ENCODE measurements around the gene MYOZ3. TPM values are rescaled to one million over a fixed set of nuclear protein-coding genes. Genes with fewer than 3 reads are reported as not detected.

The MYOZ3 gene
- total RNA-seq, 1 experiment from 2014 or later, result not detected

DNA sequence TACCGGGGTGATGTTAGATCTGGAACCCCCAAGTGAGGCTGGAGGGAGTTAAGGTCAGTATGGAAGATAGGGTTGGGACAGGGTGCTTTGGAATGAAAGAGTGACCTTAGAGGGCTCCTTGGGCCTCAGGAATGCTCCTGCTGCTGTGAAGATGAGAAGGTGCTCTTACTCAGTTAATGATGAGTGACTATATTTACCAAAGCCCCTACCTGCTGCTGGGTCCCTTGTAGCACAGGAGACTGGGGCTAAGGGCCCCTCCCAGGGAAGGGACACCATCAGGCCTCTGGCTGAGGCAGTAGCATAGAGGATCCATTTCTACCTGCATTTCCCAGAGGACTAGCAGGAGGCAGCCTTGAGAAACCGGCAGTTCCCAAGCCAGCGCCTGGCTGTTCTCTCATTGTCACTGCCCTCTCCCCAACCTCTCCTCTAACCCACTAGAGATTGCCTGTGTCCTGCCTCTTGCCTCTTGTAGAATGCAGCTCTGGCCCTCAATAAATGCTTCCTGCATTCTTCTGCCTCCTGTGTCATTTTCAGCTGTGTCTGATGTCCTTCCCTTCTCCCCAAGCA, 2.3 kb upstream of the MYOZ3 start:
- H3K36me3 Mint-ChIP-seq (ENCODE audit: insufficient read depth, unreplicated experiment), result peaks cover 11% of the 10 kb centered on the region
- intact Hi-C loops (cut with micrococcal nuclease; ENCODE audit: unreplicated experiment), result loop anchor here (5.0 kb wide), 1 partner anchor 189 kb away; the partner anchor contains the start of gene IRGM
- H3K9me3 Mint-ChIP-seq (ENCODE audit: low read depth, unreplicated experiment), result peaks cover 3% of the 10 kb centered on the region
- DNase-seq, result no peak
- BruUV-seq (replicated peaks), result no TSS peak
- CTCF ChIA-PET, result no interaction called here
- H3K4me3 Mint-ChIP-seq (ENCODE audit: low read depth, unreplicated experiment), result no peak overlapping the region
- H3K27ac Mint-ChIP-seq (ENCODE audit: unreplicated experiment), result no peak overlapping the region
- peaks cover 47% of the 10 kb centered on the region for H3K27me3 Mint-ChIP-seq (ENCODE audit: unreplicated experiment)
- TF ChIP-seq, protein P1, sequence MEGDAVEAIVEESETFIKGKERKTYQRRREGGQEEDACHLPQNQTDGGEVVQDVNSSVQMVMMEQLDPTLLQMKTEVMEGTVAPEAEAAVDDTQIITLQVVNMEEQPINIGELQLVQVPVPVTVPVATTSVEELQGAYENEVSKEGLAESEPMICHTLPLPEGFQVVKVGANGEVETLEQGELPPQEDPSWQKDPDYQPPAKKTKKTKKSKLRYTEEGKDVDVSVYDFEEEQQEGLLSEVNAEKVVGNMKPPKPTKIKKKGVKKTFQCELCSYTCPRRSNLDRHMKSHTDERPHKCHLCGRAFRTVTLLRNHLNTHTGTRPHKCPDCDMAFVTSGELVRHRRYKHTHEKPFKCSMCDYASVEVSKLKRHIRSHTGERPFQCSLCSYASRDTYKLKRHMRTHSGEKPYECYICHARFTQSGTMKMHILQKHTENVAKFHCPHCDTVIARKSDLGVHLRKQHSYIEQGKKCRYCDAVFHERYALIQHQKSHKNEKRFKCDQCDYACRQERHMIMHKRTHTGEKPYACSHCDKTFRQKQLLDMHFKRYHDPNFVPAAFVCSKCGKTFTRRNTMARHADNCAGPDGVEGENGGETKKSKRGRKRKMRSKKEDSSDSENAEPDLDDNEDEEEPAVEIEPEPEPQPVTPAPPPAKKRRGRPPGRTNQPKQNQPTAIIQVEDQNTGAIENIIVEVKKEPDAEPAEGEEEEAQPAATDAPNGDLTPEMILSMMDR (IDR thresholded peaks at IDR 0.05; ENCODE audit: unreplicated experiment), result no peak
- H3K4me1 Mint-ChIP-seq (ENCODE audit: low read depth, unreplicated experiment), result no peaks in the 10 kb centered on the region

GRCh38 chr5:150659360-150660107, 1.5 kb upstream of the MYOZ3 start:
- no peaks in the 10 kb centered on the region for H3K4me1 Mint-ChIP-seq (ENCODE audit: low read depth, unreplicated experiment)

DNA sequence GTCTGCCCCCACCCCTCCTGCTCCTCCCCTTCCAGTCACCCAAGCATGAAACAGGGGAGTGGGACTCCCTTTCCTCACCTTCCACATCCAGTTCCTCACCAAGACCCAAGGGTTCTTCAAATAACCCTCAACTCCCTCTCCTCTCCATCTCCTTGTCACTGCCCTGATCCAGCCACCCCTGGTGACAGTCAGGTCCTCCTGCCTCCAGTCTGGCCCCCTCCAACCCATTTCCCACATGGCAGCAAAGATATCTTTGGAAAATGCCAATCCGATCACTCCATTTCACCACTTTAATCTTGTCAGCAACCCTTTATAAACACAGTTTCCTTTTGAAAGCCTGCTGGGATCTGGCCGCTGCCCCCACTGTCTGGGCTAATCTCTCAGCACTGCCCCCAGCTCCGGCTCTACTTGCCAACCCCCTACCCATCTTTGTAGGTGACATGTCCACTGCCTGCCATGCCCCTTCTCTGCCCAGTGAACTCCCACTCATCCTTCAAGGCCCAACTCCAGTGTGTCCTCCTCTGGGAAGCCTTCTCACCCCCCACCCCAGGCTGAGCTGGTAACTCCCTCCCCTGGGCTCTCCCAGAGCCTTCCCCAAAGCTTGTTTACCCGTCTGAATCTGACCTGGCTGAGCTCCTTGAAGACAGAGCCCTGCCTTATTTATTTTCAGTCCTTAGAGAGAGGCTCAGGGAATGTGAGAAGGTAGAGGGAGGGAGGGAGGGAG, 781 bp upstream of the MYOZ3 start:
- CTCF ChIA-PET, result interaction anchor here (0.6 to 0.7 kb wide), 2 partner anchors 87 to 104 kb away, joined by 3 to 6 read pairs; no protein-coding TSS in a partner anchor
- Mint-ChIP-seq H3K36me3 (ENCODE audit: insufficient read depth, unreplicated experiment) (peaks cover 11% of the 10 kb centered on the region), H3K27me3 (ENCODE audit: unreplicated experiment) (peaks cover 59% of the 10 kb centered on the region), H3K27ac (ENCODE audit: unreplicated experiment) (no peak overlapping the region), H3K4me1 (ENCODE audit: low read depth, unreplicated experiment) (no peaks in the 10 kb centered on the region), H3K9me3 (ENCODE audit: low read depth, unreplicated experiment) (peaks cover 3% of the 10 kb centered on the region), H3K4me3 (ENCODE audit: low read depth, unreplicated experiment) (no peak overlapping the region)
- no TSS peak for BruUV-seq (replicated peaks)
- no peak for DNase-seq
- TF ChIP-seq, protein P1 (IDR thresholded peaks at IDR 0.05; ENCODE audit: unreplicated experiment), result no peak
- intact Hi-C loops (cut with micrococcal nuclease; ENCODE audit: unreplicated experiment), result no loop called here

More at GRCh38 chr5:150659360-150660107, 1.5 kb upstream of the MYOZ3 start:
- CTCF ChIA-PET, result interaction anchor here (0.6 kb wide), 1 partner anchor 86 kb away, joined by 6 read pairs; no protein-coding TSS in a partner anchor
- Mint-ChIP-seq H3K27me3 (ENCODE audit: unreplicated experiment) (peaks cover 52% of the 10 kb centered on the region), H3K27ac (ENCODE audit: unreplicated experiment) (no peak overlapping the region), H3K36me3 (ENCODE audit: insufficient read depth, unreplicated experiment) (peaks cover 11% of the 10 kb centered on the region), H3K9me3 (ENCODE audit: low read depth, unreplicated experiment) (peaks cover 3% of the 10 kb centered on the region), H3K4me3 (ENCODE audit: low read depth, unreplicated experiment) (no peak overlapping the region)
- intact Hi-C loops (cut with micrococcal nuclease; ENCODE audit: unreplicated experiment), result loop anchor here (5.0 kb wide), 1 partner anchor 188 kb away; the partner anchor contains the start of gene IRGM
- TF ChIP-seq, protein P1 (IDR thresholded peaks at IDR 0.05; ENCODE audit: unreplicated experiment), result no peak
- no peak for DNase-seq
- no TSS peak for BruUV-seq (replicated peaks)

GRCh38 chr5:150661821-150662596, 958 bp downstream of the MYOZ3 start:
- Mint-ChIP-seq H3K4me1 (ENCODE audit: low read depth, unreplicated experiment) (no peaks in the 10 kb centered on the region), H3K4me3 (ENCODE audit: low read depth, unreplicated experiment) (no peak overlapping the region), H3K36me3 (ENCODE audit: insufficient read depth, unreplicated experiment) (peaks cover 10% of the 10 kb centered on the region), H3K9me3 (ENCODE audit: low read depth, unreplicated experiment) (peaks cover 3% of the 10 kb centered on the region), H3K27ac (ENCODE audit: unreplicated experiment) (no peak overlapping the region), H3K27me3 (ENCODE audit: unreplicated experiment) (peaks cover 62% of the 10 kb centered on the region)
- CTCF ChIA-PET, result interaction anchor here (0.9 kb wide), 1 partner anchor 39 kb away, joined by 3 read pairs; the partner anchor contains the start of gene RBM22
- BruUV-seq (replicated peaks), result no TSS peak
- TF ChIP-seq, protein P1 (IDR thresholded peaks at IDR 0.05; ENCODE audit: unreplicated experiment), result no peak
- intact Hi-C loops (cut with micrococcal nuclease; ENCODE audit: unreplicated experiment), result no loop called here
- no peak for DNase-seq
